Keratinocyte (primary cell): ENCODE data around the gene SNX14. TPM values are rescaled to one million over a fixed set of nuclear protein-coding genes. Genes with fewer than 3 reads are reported as not detected.

ENCODE experiments used
- DNase-seq: peaks from one replicate; pipeline ENCODE4 v3.0.0-alpha.2; 2011; ENCODE audit warnings: low read depth, missing footprints, low spot score
- FAIRE-seq: peaks from 2 replicates; lab custom pipeline; 2011; peaks lifted over from hg19 to GRCh38; lab: Jason Lieb, UNC
- H2AFZ ChIP-seq: 2 replicates; pipeline ENCODE4 v1.6.0; 2012; ENCODE audit warnings: low read length, control low read depth, inconsistent platforms; ENCODE audit not compliant: control insufficient read depth
- H3K27ac ChIP-seq: 2 replicates; pipeline ENCODE4 v1.5.1; 2011; ENCODE audit warnings: low read length; ENCODE audit not compliant: control insufficient read depth, insufficient read depth
- H3K27me3 ChIP-seq: 3 replicates; pipeline ENCODE4 v1.6.0; 2011; ENCODE audit warnings: low read length; ENCODE audit not compliant: control insufficient read depth, insufficient read depth; ENCODE audit errors: extremely low read depth
- H3K36me3 ChIP-seq, 2 experiments: 2 replicates in 1 of 2; 3 replicates in 1 of 2; pipeline ENCODE4 v1.5.1; 2011; ENCODE audit warnings: low read length in 2 of 2, mild to moderate bottlenecking in 1 of 2; ENCODE audit not compliant: control insufficient read depth in 2 of 2, insufficient read depth in 2 of 2; ENCODE audit errors: extremely low read depth in 1 of 2
- H3K4me1 ChIP-seq: 3 replicates; pipeline ENCODE4 v1.5.1; 2011; ENCODE audit warnings: low read length; ENCODE audit not compliant: control insufficient read depth, insufficient read depth; ENCODE audit errors: extremely low read depth
- H3K4me2 ChIP-seq: 3 replicates; pipeline ENCODE4 v1.6.0; 2011; ENCODE audit warnings: low read depth, low read length; ENCODE audit not compliant: control insufficient read depth, insufficient read depth; ENCODE audit errors: extremely low read depth
- H3K4me3 ChIP-seq, 3 experiments: fragments of 200-600 bp in 1 of 3; sonication (generic) in 1 of 3; 2 replicates in 2 of 3; 3 replicates in 1 of 3; pipeline ENCODE4 v1.5.1; 2011 to 2016; ENCODE audit warnings: low read length in 3 of 3, mild to moderate bottlenecking in 3 of 3, control low read depth in 2 of 3, inconsistent platforms in 1 of 3, low read depth in 1 of 3, mixed read lengths in 1 of 3, mixed run types in 1 of 3, moderate library complexity in 1 of 3; ENCODE audit not compliant: control insufficient read depth in 2 of 3, insufficient read depth in 2 of 3; ENCODE audit errors: extremely low read depth in 1 of 3
- H3K79me2 ChIP-seq: 2 replicates; pipeline ENCODE4 v1.6.0; 2012; ENCODE audit warnings: low read length; ENCODE audit not compliant: control insufficient read depth, insufficient read depth
- H3K9ac ChIP-seq: 3 replicates; pipeline ENCODE4 v1.6.0; 2011; ENCODE audit warnings: low read length; ENCODE audit not compliant: control insufficient read depth, insufficient read depth; ENCODE audit errors: extremely low read depth
- H3K9me1 ChIP-seq: 3 replicates; pipeline ENCODE4 v1.6.0; 2011; ENCODE audit warnings: low read length; ENCODE audit not compliant: control insufficient read depth, insufficient read depth; ENCODE audit errors: extremely low read depth
- H3K9me3 ChIP-seq: 2 replicates; pipeline ENCODE4 v1.5.1; 2012; ENCODE audit warnings: low read depth, low read length; ENCODE audit not compliant: control insufficient read depth
- H4K20me1 ChIP-seq: 3 replicates; pipeline ENCODE4 v1.6.0; 2011; ENCODE audit warnings: low read length; ENCODE audit not compliant: control insufficient read depth, insufficient read depth; ENCODE audit errors: extremely low read depth
- CTCF ChIP-seq, 3 experiments: IDR thresholded peaks in 1 of 3; conservative IDR thresholded peaks in 1 of 3; optimal IDR thresholded peaks in 1 of 3; 2 replicates in 2 of 3; 3 replicates in 1 of 3; pipeline versions ENCODE3 to v1.5.1; 2011; ENCODE audit warnings: low read length in 3 of 3, mild to moderate bottlenecking in 3 of 3, moderate library complexity in 2 of 3, control low read depth in 1 of 3, inconsistent platforms in 1 of 3; ENCODE audit not compliant: insufficient read depth in 2 of 3; ENCODE audit errors: extremely low read depth in 1 of 3
- EZH2 ChIP-seq: IDR thresholded peaks from one replicate; pipeline ENCODE4 v1.6.1; 2012; ENCODE audit warnings: inconsistent platforms, mild to moderate bottlenecking, low read length, moderate library complexity
- dilution Hi-C: fragments of 300-500 bp; cut with MboI; formaldehyde crosslinking; loops from one replicate; pipeline ENCODE4 v1.7.0; 2020; ENCODE audit warnings: low sequenced_read_pairs; ENCODE audit not compliant: extremely low pct_ligation_motif_present
- polyA plus RNA-seq, 5 experiments: library from polyadenylated mRNA; depleted of rRNA in 3 of 5; stranded (reverse) in 3 of 5; stranded (forward) in 1 of 5; unstranded in 1 of 5; fragments of >200 nt; gene quantifications; 1 replicate in 1 of 5; 2 replicates in 3 of 5; 3 replicates in 1 of 5; pipeline versions ENCODE4 v1.2.1 to v1.2.3, GENCODE V29; 2011 to 2012; ENCODE audit warnings: missing spikeins in 2 of 5, low read depth in 1 of 5, low replicate concordance in 1 of 5

Gene SNX14
- polyA plus RNA-seq, 1 donor (not counting 4 experiments of a cell fraction or from before 2014, with no cell fraction given): 97.5 TPM

- no peak for FAIRE-seq
- dilution Hi-C loops: no loop called here
Measured at GRCh38 chr6:85579581-85579980, 14.1 kb downstream of the SNX14 start.

DNA sequence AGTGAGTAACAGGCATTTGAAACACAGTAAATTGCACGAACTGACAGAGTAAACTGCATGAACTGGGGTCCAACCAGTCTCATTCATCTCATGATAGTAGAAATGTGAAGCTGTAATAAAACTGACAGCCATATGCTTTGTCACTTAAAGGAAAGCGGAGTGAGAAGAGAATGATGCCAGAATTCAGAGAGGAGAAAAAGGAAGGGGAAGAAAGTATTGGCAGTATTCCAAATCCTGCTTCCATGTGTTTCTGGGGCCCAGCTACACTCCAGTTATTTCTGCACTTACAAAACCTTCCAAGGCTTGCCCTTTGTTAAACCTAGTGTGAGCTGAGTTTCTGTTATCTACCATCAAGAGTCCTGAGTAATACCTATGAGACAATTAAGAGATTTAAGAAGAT is 17.2 kb downstream of the SNX14 start:
- H3K27ac ChIP-seq: no peak overlapping the region
- no peak for TF ChIP-seq CTCF (optimal IDR thresholded peaks at IDR 0.05 in 1 of 3, IDR thresholded peaks at IDR 0.05 in 1 of 3, conservative IDR thresholded peaks at IDR 0.05 in 1 of 3; ENCODE audit: extremely low read depth in 1 of 3, insufficient read depth in 2 of 3, low read length in 3 of 3)
- TF ChIP-seq EZH2: no peak
- no peak overlapping the region for H3K4me3 ChIP-seq
- H4K20me1 ChIP-seq: peaks cover 8% of the 10 kb centered on the region
- H3K36me3 ChIP-seq: peaks cover 1 to 15% of the 10 kb centered on the region in 2 experiments
- no peak for DNase-seq
- dilution Hi-C loops: no loop called here
- H3K9ac ChIP-seq: no peak overlapping the region
- no peak overlapping the region for H2AFZ ChIP-seq
- H3K27me3 ChIP-seq: no peaks in the 10 kb centered on the region
- H3K4me1 ChIP-seq: peaks cover 18% of the 10 kb centered on the region
- no peak for FAIRE-seq
- H3K9me1 ChIP-seq: peaks cover 4% of the 10 kb centered on the region
- H3K79me2 ChIP-seq: peaks cover 68% of the 10 kb centered on the region
- no peak overlapping the region for H3K4me2 ChIP-seq
- H3K9me3 ChIP-seq: no peaks in the 10 kb centered on the region

More at GRCh38 chr6:85579581-85579980, 14.1 kb downstream of the SNX14 start:
- Histone ChIP-seq H4K20me1 (peaks cover 8% of the 10 kb centered on the region), H3K9ac (no peak overlapping the region), H3K9me1 (peaks cover 4% of the 10 kb centered on the region), H3K27me3 (no peaks in the 10 kb centered on the region), H3K27ac (no peak overlapping the region), H3K9me3 (no peaks in the 10 kb centered on the region), H3K79me2 (peaks cover 87% of the 10 kb centered on the region), H3K4me1 (peaks cover 18% of the 10 kb centered on the region), H2AFZ (no peak overlapping the region), H3K4me3 (no peak overlapping the region), H3K36me3 (peaks cover 1 to 11% of the 10 kb centered on the region in 2 experiments), H3K4me2 (no peak overlapping the region)
- no peak for DNase-seq
- TF ChIP-seq EZH2 (no peak), CTCF (optimal IDR thresholded peaks at IDR 0.05 in 1 of 3, IDR thresholded peaks at IDR 0.05 in 1 of 3, conservative IDR thresholded peaks at IDR 0.05 in 1 of 3; ENCODE audit: extremely low read depth in 1 of 3, insufficient read depth in 2 of 3, low read length in 3 of 3) (no peak)
